MM.1S (cell line): ENCODE data around the gene CHN2.

Source experiments
- CTCF ChIP-seq: fragments of 300-600 bp; sonication (generic); IDR thresholded peaks from 2 replicates; pipeline ENCODE4 v1.5.1; 2016; ENCODE audit warnings: antibody characterized with exemption, low read length, mixed read lengths
- EZH2 ChIP-seq: fragments of 300-600 bp; sonication (generic); optimal IDR thresholded peaks from 2 replicates; pipeline ENCODE3; 2017; ENCODE audit warnings: low read depth, mild to moderate bottlenecking, antibody characterized with exemption, low read length, mixed read lengths
- EZH2phosphoT487 ChIP-seq: fragments of 300-600 bp; sonication (generic); IDR thresholded peaks from 2 replicates; pipeline ENCODE4 v1.6.1; 2018; ENCODE audit warnings: antibody characterized with exemption, low read length

- no peak for TF ChIP-seq EZH2
- TF ChIP-seq CTCF = no peak
- no peak for TF ChIP-seq EZH2phosphoT487
Observed at GRCh38 chr7:29432721-29433120, 238.1 kb downstream of the CHN2 start.
